Eye (tissue), 1 donor: ENCODE measurements around the gene CPEB4.

Experiments used
- DNase-seq: peaks from one replicate; pipeline ENCODE4 v3.0.0-alpha.2; 2015

Gene CPEB4

GRCh38 chr5:173887610-173888472, at the start of gene CPEB4:
CPEB4 (plus strand) TSS chr5:173888349; CDS start chr5:173889734, 1,385 bp downstream.
- peak; percentile 100 for DNase-seq

DNA sequence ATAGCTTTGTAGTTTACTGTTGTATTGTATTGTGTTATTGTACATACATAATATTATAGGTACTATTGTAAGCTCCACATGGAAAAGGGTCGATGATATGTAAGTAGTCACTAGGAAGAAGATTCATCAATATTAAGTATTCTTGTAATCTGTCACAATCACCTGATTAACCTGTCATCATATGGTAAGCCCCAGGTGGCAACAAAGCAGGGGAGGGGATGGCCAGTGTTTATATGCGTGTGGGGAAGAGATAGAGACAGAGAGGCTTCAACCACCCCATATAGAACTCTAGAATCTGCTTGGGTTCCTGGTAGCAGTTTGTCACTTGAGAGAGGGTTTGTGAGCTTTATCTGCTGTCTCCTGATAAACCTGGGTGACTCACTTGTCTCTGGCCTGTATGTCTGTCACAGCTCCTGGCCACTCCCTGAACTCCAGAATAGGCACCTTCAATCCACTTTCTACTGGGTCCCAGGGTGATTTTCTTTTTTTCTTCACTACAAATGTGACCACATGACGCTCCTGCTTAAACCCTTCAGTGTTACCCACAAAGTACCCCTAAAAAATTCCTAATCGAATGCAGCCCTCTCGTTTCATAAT, 48.9 kb upstream of the CPEB4 start:
- no peak for DNase-seq

DNA sequence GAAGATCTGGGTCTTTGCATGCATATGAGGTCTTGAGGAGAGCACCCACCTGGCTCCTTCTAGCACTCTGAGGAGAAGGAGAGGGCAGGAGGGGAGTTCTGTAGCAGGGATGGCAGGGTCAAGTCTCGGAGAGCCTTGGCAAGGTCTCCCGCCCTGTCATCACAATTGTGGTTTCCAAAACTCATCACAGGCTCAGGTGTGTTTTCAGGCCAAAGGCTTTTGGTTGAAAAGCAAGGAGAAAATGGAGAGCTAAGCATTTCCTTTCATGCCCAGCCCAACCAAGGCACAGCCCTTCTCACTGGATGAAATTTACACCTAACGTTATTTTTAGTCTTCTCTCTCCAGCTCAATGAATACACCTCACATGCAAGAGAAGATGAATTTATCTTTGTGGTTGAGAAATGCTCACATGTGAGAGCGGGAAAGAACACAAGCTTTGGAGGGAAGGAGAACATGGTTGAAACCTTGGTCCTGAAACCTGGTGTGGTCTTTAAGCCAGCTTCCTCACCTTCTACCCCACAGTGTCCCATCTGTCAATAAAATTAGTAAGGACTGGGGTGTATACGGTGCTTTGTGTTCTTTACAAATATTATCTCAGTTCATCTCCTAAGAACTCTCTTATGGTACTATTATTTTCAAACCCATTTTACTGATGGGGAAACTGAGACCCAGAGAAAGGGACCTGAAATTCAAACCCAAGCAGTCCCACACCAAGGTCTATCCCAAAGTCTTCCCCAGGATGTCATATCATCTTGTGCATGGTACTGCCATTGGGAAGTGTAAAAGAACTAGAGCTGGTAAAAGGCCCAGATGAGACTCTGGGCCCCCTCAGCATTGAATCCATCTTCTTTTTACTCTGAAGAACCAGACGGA, 47.8 kb upstream of the CPEB4 start:
- no peak for DNase-seq

DNA sequence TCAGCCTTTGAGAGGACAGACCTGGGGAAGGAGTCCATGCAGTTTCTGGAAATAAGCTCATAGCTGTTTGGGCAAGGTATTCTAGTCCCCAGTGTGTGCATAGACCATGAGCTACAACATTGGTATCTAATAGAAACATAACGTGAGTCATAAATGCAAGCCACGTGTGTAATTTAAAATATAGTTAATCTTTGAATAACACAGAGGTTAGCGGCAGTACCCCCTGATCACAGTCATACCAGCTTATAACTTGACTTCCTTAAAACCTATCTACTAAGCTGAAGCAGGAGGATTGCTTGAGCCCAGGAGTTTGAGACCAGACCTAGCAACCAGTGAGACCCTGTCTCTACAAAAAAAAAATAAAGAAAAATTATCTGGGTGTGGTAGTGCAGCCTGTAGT, 46.4 kb upstream of the CPEB4 start:
- DNase-seq, result no peak

- DNase-seq, result no peak
These were observed 44.4 kb upstream of the CPEB4 start for GRCh38 chr5:173843794-173844193.

DNA sequence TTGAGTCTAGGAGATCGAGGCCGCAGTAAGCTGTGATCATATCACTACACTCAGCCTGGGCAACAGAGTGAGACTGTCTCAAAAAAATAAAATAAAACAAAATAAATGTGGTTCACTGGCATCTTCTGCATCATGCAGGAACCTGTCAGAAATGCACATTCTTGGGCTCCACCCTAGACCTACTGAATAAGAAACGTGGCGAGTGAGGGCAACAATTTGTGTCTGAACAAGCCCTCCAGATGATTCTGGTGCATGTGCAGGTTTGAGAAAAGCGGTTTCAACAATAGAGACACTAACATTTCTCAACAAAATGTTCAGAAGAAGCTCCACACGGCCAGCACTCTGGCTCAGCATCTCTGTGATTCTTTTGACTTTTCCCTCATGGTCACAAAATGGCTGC, 42.8 kb upstream of the CPEB4 start:
- no peak for DNase-seq

DNA sequence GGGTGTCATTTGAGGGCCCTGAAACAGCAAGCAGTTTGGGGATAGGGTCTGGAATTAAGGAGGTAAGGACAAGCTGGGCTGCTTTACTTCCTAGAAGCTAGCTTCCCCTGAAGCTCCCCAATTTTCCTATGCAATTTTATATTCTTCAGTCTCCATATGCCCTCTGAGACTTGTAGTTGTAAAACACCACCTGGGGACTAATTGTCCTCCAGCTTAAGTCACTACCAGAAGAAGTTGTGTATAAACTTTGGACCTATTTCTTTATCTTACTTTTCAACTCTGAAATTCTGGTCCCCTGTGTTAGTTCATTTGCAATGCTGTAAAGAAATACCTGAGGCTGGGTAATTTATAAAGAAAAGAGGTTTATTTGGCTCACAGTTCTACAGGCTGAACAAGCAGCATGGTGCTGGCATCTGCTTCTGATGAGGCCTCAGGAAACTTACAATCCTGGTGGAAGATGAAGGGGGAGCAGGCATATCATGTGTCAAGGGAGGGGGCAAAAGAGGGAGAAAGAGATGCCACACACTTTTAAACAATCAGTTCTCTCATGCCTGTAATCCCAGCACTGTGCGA, 41.1 kb upstream of the CPEB4 start:
- DNase-seq, result no peak

GRCh38 chr5:173848986-173849596, 39.1 kb upstream of the CPEB4 start:
- DNase-seq, result no peak

GRCh38 chr5:173849908-173850307, 38.2 kb upstream of the CPEB4 start:
- no peak for DNase-seq

DNA sequence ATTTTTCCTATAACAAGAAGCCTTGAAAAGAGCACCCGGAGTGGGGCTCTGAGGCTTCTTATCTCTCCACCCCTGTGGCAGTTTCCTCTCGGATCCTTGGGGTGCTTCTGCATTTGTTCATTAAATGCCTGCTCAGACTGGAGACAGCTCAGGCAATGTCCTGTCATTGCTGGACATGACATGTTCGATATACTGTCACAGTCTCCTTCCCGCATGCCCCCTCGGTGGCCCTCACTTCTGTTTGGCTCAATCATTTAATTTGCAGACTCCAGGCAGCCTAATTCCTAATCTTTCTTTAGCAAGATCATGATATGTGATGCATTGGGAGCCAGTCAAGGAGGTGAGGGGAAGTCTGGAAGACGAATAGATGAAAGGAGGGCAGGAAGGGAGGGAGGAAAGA, 37.5 kb upstream of the CPEB4 start:
- no peak for DNase-seq

DNA sequence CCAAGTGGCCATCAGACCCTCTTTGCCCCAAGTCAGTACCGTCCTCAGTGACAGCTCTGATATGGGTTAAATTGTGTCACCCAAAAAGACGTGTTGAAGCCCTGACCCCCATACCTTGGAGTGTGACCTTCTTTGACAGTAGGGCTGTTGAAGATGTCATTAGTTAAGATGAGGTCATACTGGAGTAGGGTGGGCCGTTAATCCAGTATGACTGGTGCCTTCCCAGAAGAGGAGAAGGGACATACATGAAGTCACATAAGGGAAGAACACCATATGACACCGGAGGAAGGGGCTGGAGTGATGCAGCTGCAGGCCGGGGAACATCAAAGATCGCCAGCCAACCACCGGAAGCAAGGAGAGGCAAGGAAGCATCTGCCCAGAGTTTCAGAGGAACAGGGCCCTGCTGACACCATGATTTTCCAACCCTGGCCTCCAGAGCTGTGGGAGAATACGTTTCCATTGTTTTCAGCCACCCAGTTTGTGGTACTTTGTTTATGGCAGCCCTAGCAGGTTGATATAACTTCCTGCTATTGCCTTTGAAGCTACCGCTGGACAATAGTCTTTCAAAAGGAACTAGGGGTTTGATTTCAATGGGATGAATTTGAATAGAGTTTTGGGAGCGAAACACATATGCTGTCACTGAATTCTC, 36.4 kb upstream of the CPEB4 start:
- no peak for DNase-seq

DNA sequence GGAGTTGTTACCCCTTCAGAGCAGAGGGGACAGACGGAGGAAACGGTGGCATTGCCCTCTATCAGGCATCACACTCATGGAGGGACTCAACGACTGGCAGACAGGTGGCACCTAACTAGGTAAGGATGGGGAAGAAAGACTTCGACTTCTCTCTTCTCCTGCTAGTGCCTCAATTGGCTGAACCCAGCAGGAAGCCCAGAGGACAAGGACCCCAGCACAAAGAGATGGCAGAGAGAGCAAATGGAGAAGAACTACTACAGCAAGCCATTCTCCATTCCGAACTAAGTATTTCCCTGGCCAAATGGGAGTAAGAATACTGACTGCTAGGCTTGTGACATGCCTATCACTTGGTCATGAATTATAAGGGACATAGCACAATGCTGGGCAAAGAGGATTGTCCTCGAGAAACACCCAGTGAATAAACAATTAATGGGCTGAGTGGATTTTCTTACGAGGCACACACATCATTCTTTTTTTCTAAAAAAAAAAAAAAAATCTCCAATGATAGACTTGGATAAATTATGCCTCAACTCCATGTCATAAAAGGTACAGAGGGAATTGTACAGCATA, 35.3 kb upstream of the CPEB4 start:
- DNase-seq, result no peak

DNA sequence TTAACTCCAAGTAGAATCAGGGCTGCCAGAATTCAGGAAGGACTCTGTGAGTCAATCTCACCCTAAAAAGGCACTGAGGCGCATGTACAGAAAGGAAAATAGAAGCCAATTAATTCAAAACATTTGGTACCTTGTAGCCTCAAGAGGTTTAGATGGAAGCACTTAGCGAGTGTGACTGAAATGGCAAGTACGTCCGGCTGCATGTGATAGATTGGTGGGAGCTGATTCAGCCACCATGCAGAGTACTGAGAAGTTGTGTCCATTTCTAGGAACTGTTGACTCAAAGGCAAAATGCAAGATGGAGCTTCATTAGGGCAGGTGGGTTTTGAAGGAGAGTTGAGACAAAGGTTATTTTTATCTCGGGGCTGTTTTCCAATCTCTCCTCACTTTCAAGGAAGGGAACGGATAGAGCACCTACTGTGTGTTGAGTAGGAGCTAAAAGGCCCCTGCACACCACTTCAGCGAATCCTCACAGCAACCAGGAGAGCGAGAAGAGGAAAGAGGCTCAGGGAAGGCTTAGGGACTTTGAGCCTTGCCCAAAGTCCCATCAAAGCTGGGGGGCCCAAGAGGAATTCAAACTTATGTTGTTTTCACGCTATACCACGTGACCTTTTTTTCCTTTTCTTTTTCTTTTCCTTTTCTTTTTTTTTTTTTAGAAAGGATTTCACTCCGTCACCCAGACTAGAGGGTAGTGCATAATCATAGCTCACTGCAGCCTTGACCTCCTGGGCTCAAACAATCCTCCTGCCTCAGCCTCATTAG, 34.6 kb upstream of the CPEB4 start:
- peak; percentile 48 for DNase-seq

GRCh38 chr5:173855162-173855994, 32.8 kb upstream of the CPEB4 start:
- DNase-seq, result no peak

DNA sequence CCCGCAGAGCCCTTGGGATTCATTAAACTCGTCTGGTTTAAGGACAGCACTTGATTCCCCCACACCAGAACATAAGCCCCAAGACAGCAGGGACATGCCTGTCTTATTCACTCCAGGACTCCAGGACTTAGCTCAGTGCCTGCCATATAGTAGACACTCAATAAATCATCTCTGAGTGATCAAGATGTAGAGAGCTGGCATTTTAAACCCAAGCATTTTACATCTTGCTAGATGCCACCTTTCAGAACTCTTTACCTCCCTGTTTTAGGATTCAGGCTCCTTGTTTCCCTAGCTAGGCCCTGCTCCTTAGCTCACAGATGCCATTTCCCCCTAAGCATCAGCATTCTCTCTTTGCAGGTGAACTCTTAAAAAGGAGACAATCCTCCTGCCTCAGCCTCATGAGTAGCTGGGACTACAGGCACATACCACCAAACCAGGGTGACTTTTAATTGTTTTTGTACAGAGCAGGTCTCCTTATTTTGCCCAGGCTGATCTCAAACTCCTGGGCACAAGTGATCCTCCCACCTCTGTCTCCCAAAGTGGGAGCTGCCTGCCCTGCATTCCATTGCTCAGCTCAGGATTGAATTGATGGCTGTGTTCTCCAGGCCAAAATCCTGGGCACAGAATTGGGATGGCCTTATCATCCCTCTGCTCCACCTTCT, 32.0 kb upstream of the CPEB4 start:
- no peak for DNase-seq

GRCh38 chr5:173857234-173857633, 30.9 kb upstream of the CPEB4 start:
- peak; percentile 75 for DNase-seq

DNA sequence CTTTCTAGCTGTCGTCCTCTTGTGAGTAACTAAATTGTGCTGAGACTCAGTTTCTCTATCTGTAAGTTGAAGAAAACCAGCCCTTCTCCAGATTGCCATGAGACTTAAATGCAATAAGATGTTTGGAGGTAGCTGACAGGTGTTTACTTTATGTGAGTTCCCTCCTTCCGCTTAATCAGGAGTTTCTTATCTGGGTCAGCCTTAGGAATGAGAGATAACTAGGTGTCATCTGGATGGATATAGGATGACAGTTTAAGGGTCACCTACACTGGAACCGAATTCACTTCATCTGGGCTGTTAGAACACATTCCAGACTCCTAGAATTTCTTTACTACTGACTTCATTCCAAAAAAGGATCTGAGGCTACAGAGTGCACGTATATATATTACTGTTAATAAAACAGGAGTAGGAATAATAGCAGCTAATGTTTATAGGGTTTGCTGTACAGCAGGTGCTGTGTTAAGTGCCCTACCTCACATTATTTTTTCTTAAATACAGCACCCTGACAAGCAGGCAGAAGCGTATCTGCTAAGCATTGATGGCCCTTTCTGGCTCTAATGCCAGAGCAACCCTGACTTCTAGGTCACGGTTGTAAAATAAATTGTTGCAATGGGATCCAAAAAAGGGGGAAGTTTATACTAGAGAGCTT, 30.0 kb upstream of the CPEB4 start:
- no peak for DNase-seq

GRCh38 chr5:173858670-173859407, 29.3 kb upstream of the CPEB4 start:
- no peak for DNase-seq
